HPDE6-E6E7 (cell line): Measurements from ENCODE around the gene GTF3C5.
"Not testable (repeated sequence)": the region's sequence is repeated elsewhere in the genome, so short reads cannot be mapped to it uniquely, and the experiment has no call there.

Experiments
- DNase-seq: peaks from one replicate; pipeline ENCODE4 v3.0.0; 2011; ENCODE audit warnings: missing footprints; ENCODE audit errors: extremely low spot score

GTF3C5 gene

GRCh38 chr9:133068431-133068830 lies 37.6 kb downstream of the GTF3C5 start:
- DNase-seq, result not testable (repeated sequence)

DNA sequence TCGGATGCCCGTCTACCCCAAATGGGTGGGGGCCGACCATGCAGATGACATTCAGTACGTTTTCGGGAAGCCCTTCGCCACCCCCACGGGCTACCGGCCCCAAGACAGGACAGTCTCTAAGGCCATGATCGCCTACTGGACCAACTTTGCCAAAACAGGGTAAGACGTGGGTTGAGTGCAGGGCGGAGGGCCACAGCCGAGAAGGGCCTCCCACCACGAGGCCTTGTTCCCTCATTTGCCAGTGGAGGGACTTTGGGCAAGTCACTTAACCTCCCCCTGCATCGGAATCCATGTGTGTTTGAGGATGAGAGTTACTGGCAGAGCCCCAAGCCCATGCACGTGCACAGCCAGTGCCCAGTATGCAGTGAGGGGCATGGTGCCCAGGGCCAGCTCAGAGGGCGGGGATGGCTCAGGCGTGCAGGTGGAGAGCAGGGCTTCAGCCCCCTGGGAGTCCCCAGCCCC lies 39.7 kb downstream of the GTF3C5 start:
- not testable (repeated sequence) for DNase-seq

GRCh38 chr9:133070985-133071384 lies 40.2 kb downstream of the GTF3C5 start:
- not testable (repeated sequence) for DNase-seq

DNA sequence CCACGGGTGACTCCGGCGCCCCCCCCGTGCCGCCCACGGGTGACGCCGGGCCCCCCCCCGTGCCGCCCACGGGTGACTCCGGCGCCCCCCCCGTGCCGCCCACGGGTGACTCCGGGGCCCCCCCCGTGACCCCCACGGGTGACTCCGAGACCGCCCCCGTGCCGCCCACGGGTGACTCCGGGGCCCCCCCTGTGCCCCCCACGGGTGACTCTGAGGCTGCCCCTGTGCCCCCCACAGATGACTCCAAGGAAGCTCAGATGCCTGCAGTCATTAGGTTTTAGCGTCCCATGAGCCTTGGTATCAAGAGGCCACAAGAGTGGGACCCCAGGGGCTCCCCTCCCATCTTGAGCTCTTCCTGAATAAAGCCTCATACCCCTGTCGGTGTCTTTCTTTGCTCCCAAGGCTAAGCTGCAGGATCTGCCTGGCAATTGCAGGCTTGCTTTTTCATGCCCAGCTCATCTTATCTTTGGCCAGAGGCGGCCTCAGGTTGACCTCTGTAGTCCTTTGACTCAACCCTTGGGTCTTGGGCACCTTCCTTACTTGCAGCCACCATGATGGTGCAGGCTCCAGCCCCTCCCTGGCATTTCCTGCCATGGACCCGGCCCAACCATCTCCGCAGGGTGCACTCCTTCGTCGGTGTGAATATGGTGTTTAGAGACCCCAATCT lies 40.8 kb downstream of the GTF3C5 start:
- DNase-seq, result no peak

- DNase-seq, result not testable (repeated sequence)
These were observed 41.4 kb downstream of the GTF3C5 start for GRCh38 chr9:133072210-133072609.

- no peak for DNase-seq
These were observed 42.6 kb downstream of the GTF3C5 start for GRCh38 chr9:133073086-133074014.

DNA sequence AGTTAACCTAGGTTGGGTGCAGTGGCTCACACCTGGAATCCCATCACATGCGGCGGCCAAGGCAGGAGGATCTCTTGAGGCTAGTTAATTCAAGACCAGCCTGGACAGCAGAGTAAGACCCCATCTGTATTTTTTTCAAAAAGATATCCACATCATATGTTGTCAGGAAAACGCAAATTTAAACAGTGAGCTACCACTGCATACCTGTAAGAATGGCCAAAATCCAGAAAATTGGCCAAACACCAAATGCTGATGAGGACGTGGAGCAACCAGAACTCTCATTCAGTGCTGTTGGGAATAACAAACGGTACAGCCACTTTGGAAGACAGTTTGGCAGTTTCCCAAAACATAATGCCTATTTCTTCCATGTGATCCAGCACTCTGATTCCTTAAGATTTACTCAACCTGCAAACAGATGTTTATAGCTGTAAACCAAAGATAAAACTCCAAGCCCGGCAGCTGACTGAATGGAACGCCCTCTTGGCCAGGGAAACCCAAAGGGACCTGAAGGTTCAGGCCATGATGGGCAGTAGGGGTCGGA lies 43.4 kb downstream of the GTF3C5 start:
- no peak for DNase-seq

DNA sequence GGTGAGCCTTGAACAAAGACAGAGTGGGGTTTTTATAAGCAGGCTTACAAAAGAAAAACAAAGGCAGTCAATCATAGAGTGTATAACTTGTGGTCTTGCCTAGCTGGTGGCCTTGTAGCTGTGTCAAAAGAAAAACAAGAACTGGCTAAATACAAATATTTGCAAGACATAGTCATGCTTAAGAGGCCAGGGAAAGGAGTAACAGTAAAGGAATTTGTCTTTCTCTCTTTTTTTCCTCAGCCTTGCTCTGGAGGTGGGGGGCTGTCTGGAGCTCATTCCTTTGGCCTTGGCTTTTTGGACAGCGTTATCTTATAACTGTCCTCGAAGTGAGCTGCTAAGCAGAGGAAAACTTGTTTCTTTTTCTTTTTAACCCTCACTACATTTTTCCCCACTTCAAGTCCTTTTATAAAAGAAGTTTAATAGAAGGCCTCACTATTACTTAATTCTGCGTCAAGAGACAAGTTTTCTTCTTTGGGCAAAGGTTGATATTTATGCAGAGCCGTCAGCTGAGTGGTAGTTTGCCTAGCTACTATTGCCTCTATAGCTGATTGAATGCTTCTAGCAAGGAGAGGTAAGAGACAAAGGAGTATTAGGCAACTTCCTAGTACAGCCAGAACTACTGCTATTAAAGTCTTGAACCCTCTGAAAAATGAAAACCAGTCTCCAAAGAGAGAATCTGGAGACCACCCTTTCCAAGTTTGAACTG lies 45.3 kb downstream of the GTF3C5 start:
- DNase-seq, result no peak

DNA sequence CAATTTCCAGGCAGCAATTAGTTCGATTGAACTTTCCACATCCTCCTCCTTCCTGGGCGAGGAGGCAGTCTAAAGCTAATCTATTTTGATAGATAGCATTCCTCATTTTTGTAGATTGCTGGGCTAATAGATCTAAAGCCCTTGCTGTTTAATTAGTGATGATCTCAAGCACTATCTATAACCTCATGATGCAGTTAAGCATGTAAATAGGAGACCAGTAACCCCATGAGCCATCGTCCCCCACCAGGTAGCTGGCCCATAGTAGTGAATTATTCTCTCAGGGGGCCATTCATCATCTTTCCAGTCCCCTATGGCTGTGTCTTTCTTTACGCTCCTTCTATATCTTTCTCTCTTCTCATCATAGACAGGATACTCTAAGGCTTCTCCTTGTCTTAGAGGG lies 45.9 kb downstream of the GTF3C5 start:
- no peak for DNase-seq

DNA sequence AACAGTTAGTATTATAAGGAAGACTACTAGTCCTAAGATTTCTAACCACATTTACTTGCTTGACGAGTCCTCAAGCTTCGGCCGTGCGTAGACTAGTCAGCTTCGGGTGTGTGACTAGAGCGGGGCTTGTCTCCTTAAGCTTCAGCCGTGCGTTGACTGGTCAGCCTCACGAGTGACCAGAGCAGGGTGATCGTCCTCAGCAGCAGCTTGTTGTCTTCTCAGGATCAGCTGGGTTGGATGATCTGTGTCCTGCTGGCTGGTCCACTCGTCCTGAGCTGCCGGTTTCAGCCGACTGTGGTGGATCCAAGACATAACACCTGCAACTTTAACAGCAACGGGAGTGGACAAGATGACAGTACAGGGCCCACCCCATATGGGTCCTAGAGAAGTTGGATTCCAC lies 47.7 kb downstream of the GTF3C5 start:
- no peak for DNase-seq

DNA sequence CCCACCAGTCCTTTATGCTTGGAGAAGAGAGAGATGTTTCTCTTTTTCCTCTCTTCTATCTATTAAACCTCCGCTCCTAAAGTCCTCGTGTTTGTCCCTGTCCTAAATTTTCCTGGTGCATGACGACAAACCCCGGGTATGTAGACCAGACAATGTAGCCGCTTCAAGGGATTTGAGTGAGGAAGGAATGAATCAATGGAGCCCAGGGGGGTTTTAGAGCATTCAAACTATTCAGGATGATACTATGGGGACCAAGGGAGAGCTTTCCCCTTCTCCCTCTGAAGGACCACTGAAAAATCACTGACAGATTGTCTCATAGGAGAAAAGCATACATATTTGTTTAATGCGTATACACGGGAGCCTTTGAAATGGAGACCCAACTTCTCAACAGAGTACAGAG lies 49.4 kb downstream of the GTF3C5 start:
- no peak for DNase-seq

- DNase-seq, result not testable (repeated sequence)
These were observed 50.3 kb downstream of the GTF3C5 start for GRCh38 chr9:133080786-133081779.

GRCh38 chr9:133081957-133082644 lies 51.3 kb downstream of the GTF3C5 start:
- not testable (repeated sequence) for DNase-seq

DNA sequence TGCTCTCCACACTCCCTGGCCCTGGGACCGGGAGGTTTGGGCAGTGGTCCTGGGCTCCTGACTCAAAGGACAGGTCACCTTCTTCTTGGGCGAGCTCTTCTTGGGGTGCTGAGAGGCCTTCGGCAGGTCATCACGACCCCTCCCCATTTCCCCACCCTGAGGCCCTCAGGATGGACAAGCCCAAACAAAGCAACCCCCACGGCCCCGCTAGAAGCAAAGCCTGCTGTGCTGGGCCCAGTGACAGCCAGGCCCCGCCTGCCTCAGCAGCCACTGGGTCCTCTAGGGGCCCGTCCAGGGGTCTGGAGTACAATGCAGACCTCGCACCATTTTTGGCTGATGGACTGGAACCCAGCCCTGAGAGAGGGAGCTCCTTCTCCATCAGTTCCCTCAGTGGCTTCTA lies 52.9 kb downstream of the GTF3C5 start:
- DNase-seq, result not testable (repeated sequence)

- DNase-seq, result not testable (repeated sequence)
These were observed 55.5 kb downstream of the GTF3C5 start for GRCh38 chr9:133086212-133086860.

DNA sequence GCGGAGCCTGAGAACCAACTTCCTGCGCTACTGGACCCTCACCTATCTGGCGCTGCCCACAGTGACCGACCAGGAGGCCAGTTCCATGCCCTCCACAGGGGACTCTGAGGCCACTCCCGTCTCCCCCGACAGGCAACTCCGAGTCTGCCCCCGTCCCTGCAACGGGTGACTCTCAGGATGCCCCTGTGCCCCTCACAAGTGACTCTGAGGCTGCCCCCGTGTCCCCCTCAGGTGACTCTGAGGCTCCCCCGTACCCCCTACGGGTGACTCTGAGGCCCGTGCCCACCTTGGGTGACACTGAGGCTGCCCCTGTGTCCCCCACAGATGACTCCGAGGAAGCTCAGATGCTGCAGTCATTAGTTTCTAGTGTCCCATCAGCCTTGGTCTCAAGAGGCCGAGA lies 56.1 kb downstream of the GTF3C5 start:
- DNase-seq, result no peak

- DNase-seq, result no peak
These were observed 56.8 kb downstream of the GTF3C5 start for GRCh38 chr9:133087429-133088145.

DNA sequence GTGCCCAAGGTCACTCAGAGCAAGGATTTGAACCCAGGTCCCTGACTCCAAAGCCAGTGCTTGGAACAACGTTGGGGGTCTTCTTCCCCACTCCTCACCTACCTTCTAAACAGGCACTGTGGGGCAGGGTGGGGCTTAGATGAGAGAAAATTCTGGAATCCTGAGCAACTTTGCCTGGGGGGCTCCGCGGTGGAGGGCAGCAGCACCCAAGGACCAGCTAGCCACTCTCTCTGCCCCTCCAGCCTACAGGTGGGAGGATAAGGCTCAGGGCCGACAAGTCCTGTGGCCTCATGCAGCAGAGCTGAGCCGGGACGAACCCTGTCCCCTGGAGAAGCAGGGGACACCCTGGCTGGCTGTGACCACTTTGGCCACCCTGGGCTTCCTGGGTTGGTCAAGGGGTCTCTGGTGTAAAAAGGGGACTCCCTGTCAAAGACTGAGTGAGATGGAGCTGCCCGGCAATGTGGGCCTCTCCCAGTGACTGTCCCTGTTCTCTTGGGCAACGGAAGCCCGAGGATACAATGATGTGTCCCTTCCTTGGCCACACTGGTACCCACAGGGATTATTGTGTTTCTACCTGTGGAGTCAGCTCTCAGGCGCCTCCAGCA lies 57.5 kb downstream of the GTF3C5 start:
- DNase-seq, result no peak
